Measurements from ENCODE around the gene TEX52. TPM values are rescaled to one million over a fixed set of nuclear protein-coding genes. Genes with fewer than 3 reads are reported as not detected.

TEX52 gene
- not detected for total RNA-seq
- polyA plus RNA-seq = not detected

- DNase-seq (ENCODE audit: low spot score) = no peak
- no peak for TF ChIP-seq TAF1 (conservative IDR thresholded peaks at IDR 0.05)
- TF ChIP-seq REST (IDR thresholded peaks at IDR 0.05) = no peak
- no peak for TF ChIP-seq FOXA1 (IDR thresholded peaks at IDR 0.05)
- TF ChIP-seq MAX (IDR thresholded peaks at IDR 0.05) = no peak
- TF ChIP-seq SP1 (IDR thresholded peaks at IDR 0.05) = no peak
- TF ChIP-seq RXRA (IDR thresholded peaks at IDR 0.05) = no peak
- no peak for TF ChIP-seq RAD21 (IDR thresholded peaks at IDR 0.05)
- TF ChIP-seq GABPA (IDR thresholded peaks at IDR 0.05 in 1 of 2, conservative IDR thresholded peaks at IDR 0.05 in 1 of 2) = no peak
- no peak for TF ChIP-seq ZBTB33 (IDR thresholded peaks at IDR 0.05)
- no peak for TF ChIP-seq ATF3 (IDR thresholded peaks at IDR 0.05)
- no peak for TF ChIP-seq HNF4G (IDR thresholded peaks at IDR 0.05)
- TF ChIP-seq NR2F2 (IDR thresholded peaks at IDR 0.05) = no peak
- no peak for TF ChIP-seq YY1 (IDR thresholded peaks at IDR 0.05)
- TF ChIP-seq HNF4A (conservative IDR thresholded peaks at IDR 0.05) = no peak
- TF ChIP-seq FOXA2 (IDR thresholded peaks at IDR 0.05) = no peak
- no peak for TF ChIP-seq CTCF (IDR thresholded peaks at IDR 0.05; ENCODE audit: low read depth, low read length, missing input control)
- TF ChIP-seq EGR1 (IDR thresholded peaks at IDR 0.05; ENCODE audit: low read depth in 2 of 2) = no peak
- no peak for TF ChIP-seq JUND (IDR thresholded peaks at IDR 0.05)
- WGBS = 95% methylated on average over 3 of the region's 3 CpGs
- H3K4me1 ChIP-seq (ENCODE audit: control insufficient read depth in 4 of 4, insufficient read depth in 4 of 4, low read length in 3 of 4) = no peaks in the 10 kb centered on the region
- no peaks in the 10 kb centered on the region for H3K27me3 ChIP-seq (ENCODE audit: control insufficient read depth in 4 of 4, insufficient read depth in 4 of 4, low read length in 3 of 4)
- no peaks in the 10 kb centered on the region for H3K9me3 ChIP-seq (ENCODE audit: control insufficient read depth in 4 of 4, low read length in 3 of 4)
- H3K4me3 ChIP-seq (ENCODE audit: low read depth in 1 of 3, low read length in 3 of 3) = no peak within 1 kb of the TSS
- H3K27ac ChIP-seq (ENCODE audit: low read depth in 1 of 2, low read length in 2 of 2) = no peak within 1 kb of the TSS
- no peak within 1 kb of the TSS for H3K9ac ChIP-seq (ENCODE audit: low read depth in 1 of 2, low read length in 2 of 2)
- H3K36me3 ChIP-seq (ENCODE audit: control insufficient read depth in 4 of 4, insufficient read depth in 3 of 4, low read depth in 1 of 4, low read length in 3 of 4) = peaks cover 0 to 4% (median 2%) of the 10 kb centered on the region in 4 donors
These were observed at the start of gene TEX52 for GRCh38 chr12:2857021-2857431. Gene TEX52 (minus strand): TSS chr12:2857039. CDS start chr12:2857026, 13 bp downstream.

All from liver (tissue), 9 donors.